Prostate gland (tissue), 2 donors: ENCODE measurements around the gene CNTRL. TPM values are rescaled to one million over a fixed set of nuclear protein-coding genes. Genes with fewer than 3 reads are reported as not detected.

Experiments
- DNase-seq: peaks from one replicate; pipeline ENCODE4 v3.0.0-alpha.2; 2019; ENCODE audit warnings: low spot score
- H3K27ac ChIP-seq, 2 donors: fragments of 200-600 bp; sonication (generic); 2 replicates each; pipeline ENCODE4 v1.5.1; 2017 to 2019
- H3K27me3 ChIP-seq: fragments of 200-600 bp; sonication (generic); replicated peaks from 2 replicates; pipeline ENCODE4 v1.5.1; 2019; ENCODE audit not compliant: insufficient read depth
- H3K36me3 ChIP-seq, 2 donors: fragments of 200-600 bp; sonication (generic); 1 replicate in 1 of 2; 2 replicates in 1 of 2; pipeline versions ENCODE4 v1.5.1 to v1.8.1; 2017 to 2019
- H3K4me1 ChIP-seq: fragments of 200-600 bp; sonication (generic); replicated peaks from 2 replicates; pipeline ENCODE4 v1.5.1; 2019
- H3K4me3 ChIP-seq, 2 donors: fragments of 200-600 bp; sonication (generic); 2 replicates each; pipeline ENCODE4 v1.5.1; 2017 to 2019
- H3K9me3 ChIP-seq: fragments of 200-600 bp; sonication (generic); 2 replicates; pipeline ENCODE4 v1.5.1; 2017
- CTCF ChIP-seq, 4 experiments: fragments of 200-600 bp in 2 of 4; fragments of 450-650 bp in 2 of 4; sonication (generic) in 2 of 4; IDR thresholded peaks; 1 replicate in 3 of 4; 2 replicates in 1 of 4; pipeline ENCODE4 v1.5.1; 2016 to 2019; ENCODE audit warnings: antibody characterized with exemption in 4 of 4, mild to moderate bottlenecking in 2 of 4, moderate library complexity in 2 of 4
- POLR2A ChIP-seq: fragments of 450-650 bp; IDR thresholded peaks from one replicate; pipeline ENCODE4 v1.6.1; 2016; ENCODE audit warnings: antibody characterized with exemption, mild to moderate bottlenecking
- POLR2AphosphoS5 ChIP-seq: sonication (generic); formaldehyde crosslinking; IDR thresholded peaks from one replicate; pipeline ENCODE4 v1.6.1; 2017; ENCODE audit warnings: antibody characterized with exemption
- WGBS: methylation state at CpG from one replicate; pipeline ENCODE4 v1.1.5; 2018; 5-methylcytosine and 5-hydroxymethylcytosine counted together
- intact Hi-C: fragments of 100-400 bp; cut with DNase I; formaldehyde crosslinking; loops from one replicate; pipeline ENCODE4 v1.14.2; 2022
- total RNA-seq, 2 donors: library from RNA; depleted of rRNA; stranded (reverse); fragments of >200 nt; gene quantifications; one replicate each; pipeline ENCODE4 v1.1.0, GENCODE V29; 2016

The CNTRL gene
- total RNA-seq, 2 donors from 2014 or later, result 10.3 to 21.9 TPM

GRCh38 chr9:121053544-121053943 lies 21.2 kb upstream of the CNTRL start:
- 62% methylated on average over 4 of the region's 4 CpGs for WGBS
- no peaks in the 10 kb centered on the region for H3K27me3 ChIP-seq
- no peak overlapping the region for H3K27ac ChIP-seq
- H3K4me3 ChIP-seq, result no peak overlapping the region
- no peaks in the 10 kb centered on the region for H3K4me1 ChIP-seq
- no peaks in the 10 kb centered on the region for H3K36me3 ChIP-seq
- no peaks in the 10 kb centered on the region for H3K9me3 ChIP-seq
- intact Hi-C loops, result no loop called here
- DNase-seq, result no peak
- no peak for TF ChIP-seq POLR2A
- no peak for TF ChIP-seq CTCF (IDR thresholded peaks at IDR 0.05)
- TF ChIP-seq POLR2AphosphoS5, result no peak

GRCh38 chr9:121055642-121056143 lies 19.1 kb upstream of the CNTRL start:
- 93% methylated on average over 2 of the region's 2 CpGs for WGBS
- H3K4me1 ChIP-seq, result no peaks in the 10 kb centered on the region
- no peaks in the 10 kb centered on the region for H3K36me3 ChIP-seq
- intact Hi-C loops, result no loop called here
- no peak for DNase-seq
- H3K9me3 ChIP-seq, result no peaks in the 10 kb centered on the region
- H3K27me3 ChIP-seq, result no peaks in the 10 kb centered on the region
- TF ChIP-seq POLR2A, result no peak
- TF ChIP-seq POLR2AphosphoS5, result no peak
- TF ChIP-seq CTCF (IDR thresholded peaks at IDR 0.05), result no peak
- H3K4me3 ChIP-seq, result no peak overlapping the region
- no peak overlapping the region for H3K27ac ChIP-seq

- intact Hi-C loops, result no loop called here
- H3K4me1 ChIP-seq, result no peaks in the 10 kb centered on the region
- H3K27me3 ChIP-seq, result no peaks in the 10 kb centered on the region
- no peaks in the 10 kb centered on the region for H3K9me3 ChIP-seq
- 72% methylated on average over 5 of the region's 5 CpGs for WGBS
- no peak overlapping the region for H3K4me3 ChIP-seq
- no peak overlapping the region for H3K27ac ChIP-seq
- no peak for TF ChIP-seq POLR2AphosphoS5
- no peak for TF ChIP-seq CTCF (IDR thresholded peaks at IDR 0.05)
- TF ChIP-seq POLR2A, result no peak
- no peak for DNase-seq
- H3K36me3 ChIP-seq, result no peaks in the 10 kb centered on the region
These were observed 16.9 kb upstream of the CNTRL start for GRCh38 chr9:121057821-121058220.

- Histone ChIP-seq H3K27ac (no peak overlapping the region), H3K4me1 (no peaks in the 10 kb centered on the region), H3K36me3 (no peaks in the 10 kb centered on the region), H3K27me3 (no peaks in the 10 kb centered on the region), H3K9me3 (no peaks in the 10 kb centered on the region), H3K4me3 (no peak overlapping the region)
- no peak for TF ChIP-seq CTCF (IDR thresholded peaks at IDR 0.05)
- no peak for TF ChIP-seq POLR2AphosphoS5
- no peak for TF ChIP-seq POLR2A
- WGBS, result 95% methylated on average over 6 of the region's 6 CpGs
- intact Hi-C loops, result no loop called here
- no peak for DNase-seq
These were observed 15.2 kb upstream of the CNTRL start for GRCh38 chr9:121059513-121059912.

- WGBS, result 20% methylated on average over 6 of the region's 6 CpGs
- no peak overlapping the region for H3K27ac ChIP-seq
- H3K4me3 ChIP-seq, result no peak overlapping the region
- peak; percentile 59 for DNase-seq
- H3K36me3 ChIP-seq, result no peaks in the 10 kb centered on the region
- no peaks in the 10 kb centered on the region for H3K9me3 ChIP-seq
- intact Hi-C loops, result no loop called here
- no peaks in the 10 kb centered on the region for H3K27me3 ChIP-seq
- peak; percentile 68 to 81 (median 74) for TF ChIP-seq CTCF (IDR thresholded peaks at IDR 0.05)
- TF ChIP-seq POLR2AphosphoS5, result peak; percentile 31
- TF ChIP-seq POLR2A, result no peak
- no peaks in the 10 kb centered on the region for H3K4me1 ChIP-seq
These were observed 14.6 kb upstream of the CNTRL start for GRCh38 chr9:121059998-121060636.
